Keratinocyte (primary cell): ENCODE measurements around the gene CTNNBL1. TPM values are rescaled to one million over a fixed set of nuclear protein-coding genes. Genes with fewer than 3 reads are reported as not detected.

Experiments
- DNase-seq: peaks from one replicate; pipeline ENCODE4 v3.0.0-alpha.2; 2011; ENCODE audit warnings: low read depth, missing footprints, low spot score
- FAIRE-seq: peaks from 2 replicates; lab custom pipeline; 2011; peaks lifted over from hg19 to GRCh38; lab: Jason Lieb, UNC
- H2AFZ ChIP-seq: 2 replicates; pipeline ENCODE4 v1.6.0; 2012; ENCODE audit warnings: low read length, control low read depth, inconsistent platforms; ENCODE audit not compliant: control insufficient read depth
- H3K27ac ChIP-seq: 2 replicates; pipeline ENCODE4 v1.5.1; 2011; ENCODE audit warnings: low read length; ENCODE audit not compliant: control insufficient read depth, insufficient read depth
- H3K27me3 ChIP-seq: 3 replicates; pipeline ENCODE4 v1.6.0; 2011; ENCODE audit warnings: low read length; ENCODE audit not compliant: control insufficient read depth, insufficient read depth; ENCODE audit errors: extremely low read depth
- H3K36me3 ChIP-seq, 2 experiments: 2 replicates in 1 of 2; 3 replicates in 1 of 2; pipeline ENCODE4 v1.5.1; 2011; ENCODE audit warnings: low read length in 2 of 2, mild to moderate bottlenecking in 1 of 2; ENCODE audit not compliant: control insufficient read depth in 2 of 2, insufficient read depth in 2 of 2; ENCODE audit errors: extremely low read depth in 1 of 2
- H3K4me1 ChIP-seq: 3 replicates; pipeline ENCODE4 v1.5.1; 2011; ENCODE audit warnings: low read length; ENCODE audit not compliant: control insufficient read depth, insufficient read depth; ENCODE audit errors: extremely low read depth
- H3K4me2 ChIP-seq: 3 replicates; pipeline ENCODE4 v1.6.0; 2011; ENCODE audit warnings: low read depth, low read length; ENCODE audit not compliant: control insufficient read depth, insufficient read depth; ENCODE audit errors: extremely low read depth
- H3K4me3 ChIP-seq, 3 experiments: fragments of 200-600 bp in 1 of 3; sonication (generic) in 1 of 3; 2 replicates in 2 of 3; 3 replicates in 1 of 3; pipeline ENCODE4 v1.5.1; 2011 to 2016; ENCODE audit warnings: low read length in 3 of 3, mild to moderate bottlenecking in 3 of 3, control low read depth in 2 of 3, inconsistent platforms in 1 of 3, low read depth in 1 of 3, mixed read lengths in 1 of 3, mixed run types in 1 of 3, moderate library complexity in 1 of 3; ENCODE audit not compliant: control insufficient read depth in 2 of 3, insufficient read depth in 2 of 3; ENCODE audit errors: extremely low read depth in 1 of 3
- H3K79me2 ChIP-seq: 2 replicates; pipeline ENCODE4 v1.6.0; 2012; ENCODE audit warnings: low read length; ENCODE audit not compliant: control insufficient read depth, insufficient read depth
- H3K9ac ChIP-seq: 3 replicates; pipeline ENCODE4 v1.6.0; 2011; ENCODE audit warnings: low read length; ENCODE audit not compliant: control insufficient read depth, insufficient read depth; ENCODE audit errors: extremely low read depth
- H3K9me1 ChIP-seq: 3 replicates; pipeline ENCODE4 v1.6.0; 2011; ENCODE audit warnings: low read length; ENCODE audit not compliant: control insufficient read depth, insufficient read depth; ENCODE audit errors: extremely low read depth
- H3K9me3 ChIP-seq: 2 replicates; pipeline ENCODE4 v1.5.1; 2012; ENCODE audit warnings: low read depth, low read length; ENCODE audit not compliant: control insufficient read depth
- H4K20me1 ChIP-seq: 3 replicates; pipeline ENCODE4 v1.6.0; 2011; ENCODE audit warnings: low read length; ENCODE audit not compliant: control insufficient read depth, insufficient read depth; ENCODE audit errors: extremely low read depth
- EZH2 ChIP-seq: IDR thresholded peaks from one replicate; pipeline ENCODE4 v1.6.1; 2012; ENCODE audit warnings: inconsistent platforms, mild to moderate bottlenecking, low read length, moderate library complexity
- dilution Hi-C: fragments of 300-500 bp; cut with MboI; formaldehyde crosslinking; loops from one replicate; pipeline ENCODE4 v1.7.0; 2020; ENCODE audit warnings: low sequenced_read_pairs; ENCODE audit not compliant: extremely low pct_ligation_motif_present
- polyA plus RNA-seq, 5 experiments: library from polyadenylated mRNA; depleted of rRNA in 3 of 5; stranded (reverse) in 3 of 5; stranded (forward) in 1 of 5; unstranded in 1 of 5; fragments of >200 nt; gene quantifications; 1 replicate in 1 of 5; 2 replicates in 3 of 5; 3 replicates in 1 of 5; pipeline versions ENCODE4 v1.2.1 to v1.2.3, GENCODE V29; 2011 to 2012; ENCODE audit warnings: missing spikeins in 2 of 5, low read depth in 1 of 5, low replicate concordance in 1 of 5
- TF ChIP-seq, protein P1 (sequence below), 3 experiments: IDR thresholded peaks in 1 of 3; conservative IDR thresholded peaks in 1 of 3; optimal IDR thresholded peaks in 1 of 3; 2 replicates in 2 of 3; 3 replicates in 1 of 3; pipeline versions ENCODE3 to v1.5.1; 2011; ENCODE audit warnings: low read length in 3 of 3, mild to moderate bottlenecking in 3 of 3, moderate library complexity in 2 of 3, control low read depth in 1 of 3, inconsistent platforms in 1 of 3; ENCODE audit not compliant: insufficient read depth in 2 of 3; ENCODE audit errors: extremely low read depth in 1 of 3

Gene CTNNBL1
- polyA plus RNA-seq, 1 donor (not counting 4 experiments of a cell fraction or from before 2014, with no cell fraction given), result 37.0 TPM

DNA sequence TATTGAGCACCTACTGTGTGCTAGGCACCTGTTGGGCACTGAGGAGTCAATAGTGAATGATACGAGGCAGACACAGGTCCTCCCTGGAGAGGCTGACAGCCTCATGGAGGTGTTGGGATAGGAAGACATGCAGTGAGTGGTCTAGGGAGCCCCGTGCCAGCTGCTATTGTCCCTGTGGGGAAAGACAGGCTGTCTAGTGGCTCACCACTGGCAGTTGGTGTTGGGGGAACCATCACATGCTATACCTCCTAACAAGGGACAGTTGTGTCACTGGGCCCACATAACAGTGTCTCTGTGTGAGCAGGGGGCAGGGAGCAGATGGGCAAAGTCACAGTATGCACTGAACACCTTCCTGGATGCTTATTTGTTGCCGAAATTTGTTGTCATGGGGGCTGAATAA is 45.9 kb upstream of the CTNNBL1 start:
- H3K27me3 ChIP-seq, result peaks cover 18% of the 10 kb centered on the region
- no peaks in the 10 kb centered on the region for H3K4me1 ChIP-seq
- no peak overlapping the region for H3K27ac ChIP-seq
- DNase-seq (no peak), FAIRE-seq (no peak)
- no peak overlapping the region for H3K4me2 ChIP-seq
- H3K9ac ChIP-seq, result no peak overlapping the region
- TF ChIP-seq, protein P1, sequence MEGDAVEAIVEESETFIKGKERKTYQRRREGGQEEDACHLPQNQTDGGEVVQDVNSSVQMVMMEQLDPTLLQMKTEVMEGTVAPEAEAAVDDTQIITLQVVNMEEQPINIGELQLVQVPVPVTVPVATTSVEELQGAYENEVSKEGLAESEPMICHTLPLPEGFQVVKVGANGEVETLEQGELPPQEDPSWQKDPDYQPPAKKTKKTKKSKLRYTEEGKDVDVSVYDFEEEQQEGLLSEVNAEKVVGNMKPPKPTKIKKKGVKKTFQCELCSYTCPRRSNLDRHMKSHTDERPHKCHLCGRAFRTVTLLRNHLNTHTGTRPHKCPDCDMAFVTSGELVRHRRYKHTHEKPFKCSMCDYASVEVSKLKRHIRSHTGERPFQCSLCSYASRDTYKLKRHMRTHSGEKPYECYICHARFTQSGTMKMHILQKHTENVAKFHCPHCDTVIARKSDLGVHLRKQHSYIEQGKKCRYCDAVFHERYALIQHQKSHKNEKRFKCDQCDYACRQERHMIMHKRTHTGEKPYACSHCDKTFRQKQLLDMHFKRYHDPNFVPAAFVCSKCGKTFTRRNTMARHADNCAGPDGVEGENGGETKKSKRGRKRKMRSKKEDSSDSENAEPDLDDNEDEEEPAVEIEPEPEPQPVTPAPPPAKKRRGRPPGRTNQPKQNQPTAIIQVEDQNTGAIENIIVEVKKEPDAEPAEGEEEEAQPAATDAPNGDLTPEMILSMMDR (optimal IDR thresholded peaks at IDR 0.05 in 1 of 3, IDR thresholded peaks at IDR 0.05 in 1 of 3, conservative IDR thresholded peaks at IDR 0.05 in 1 of 3; ENCODE audit: extremely low read depth in 1 of 3, insufficient read depth in 2 of 3, low read length in 3 of 3), result no peak
- no peak for TF ChIP-seq EZH2
- no peaks in the 10 kb centered on the region for H3K79me2 ChIP-seq
- dilution Hi-C loops, result no loop called here
- no peaks in the 10 kb centered on the region for H3K9me3 ChIP-seq
- H2AFZ ChIP-seq, result no peak overlapping the region
- H3K36me3 ChIP-seq, result no peaks in the 10 kb centered on the region
- no peaks in the 10 kb centered on the region for H4K20me1 ChIP-seq
- no peak overlapping the region for H3K4me3 ChIP-seq
- H3K9me1 ChIP-seq, result no peaks in the 10 kb centered on the region

DNA sequence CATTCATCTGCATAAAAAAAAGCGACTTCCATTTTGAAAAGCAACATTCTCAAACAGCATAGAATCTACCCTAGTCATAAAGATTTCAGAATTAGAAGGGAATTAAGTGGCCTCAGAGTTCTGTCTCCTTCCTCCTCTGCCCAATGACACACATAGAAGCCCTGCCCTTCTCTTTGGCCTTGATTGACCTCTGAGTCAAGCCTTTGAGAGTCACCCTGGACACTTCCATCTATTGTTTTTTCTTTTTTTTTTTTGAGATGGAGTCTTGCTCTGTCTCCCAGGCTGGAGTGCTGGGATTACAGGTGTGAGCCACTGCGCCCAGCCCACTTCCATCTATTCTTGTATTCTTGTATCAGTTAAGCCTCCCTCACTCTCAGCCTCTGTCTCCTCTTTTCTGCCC is 44.8 kb upstream of the CTNNBL1 start:
- no peaks in the 10 kb centered on the region for H3K79me2 ChIP-seq
- no peak overlapping the region for H2AFZ ChIP-seq
- DNase-seq, result no peak
- no peak for TF ChIP-seq EZH2
- TF ChIP-seq, protein P1 (optimal IDR thresholded peaks at IDR 0.05 in 1 of 3, IDR thresholded peaks at IDR 0.05 in 1 of 3, conservative IDR thresholded peaks at IDR 0.05 in 1 of 3; ENCODE audit: extremely low read depth in 1 of 3, insufficient read depth in 2 of 3, low read length in 3 of 3), result no peak
- H3K4me3 ChIP-seq, result no peak overlapping the region
- H3K27me3 ChIP-seq, result peaks cover 7% of the 10 kb centered on the region
- H4K20me1 ChIP-seq, result no peaks in the 10 kb centered on the region
- no peak for FAIRE-seq
- H3K9me3 ChIP-seq, result no peaks in the 10 kb centered on the region
- dilution Hi-C loops, result no loop called here
- H3K36me3 ChIP-seq, result no peaks in the 10 kb centered on the region
- no peak overlapping the region for H3K4me2 ChIP-seq
- no peak overlapping the region for H3K9ac ChIP-seq
- H3K27ac ChIP-seq, result no peak overlapping the region
- no peaks in the 10 kb centered on the region for H3K4me1 ChIP-seq
- no peaks in the 10 kb centered on the region for H3K9me1 ChIP-seq
